ENCODE measurements around the gene MOV10L1. TPM values are rescaled to one million over a fixed set of nuclear protein-coding genes. Genes with fewer than 3 reads are reported as not detected.

MOV10L1 gene
- total RNA-seq, 1 experiment from 2014 or later, result 0.26 TPM

DNA sequence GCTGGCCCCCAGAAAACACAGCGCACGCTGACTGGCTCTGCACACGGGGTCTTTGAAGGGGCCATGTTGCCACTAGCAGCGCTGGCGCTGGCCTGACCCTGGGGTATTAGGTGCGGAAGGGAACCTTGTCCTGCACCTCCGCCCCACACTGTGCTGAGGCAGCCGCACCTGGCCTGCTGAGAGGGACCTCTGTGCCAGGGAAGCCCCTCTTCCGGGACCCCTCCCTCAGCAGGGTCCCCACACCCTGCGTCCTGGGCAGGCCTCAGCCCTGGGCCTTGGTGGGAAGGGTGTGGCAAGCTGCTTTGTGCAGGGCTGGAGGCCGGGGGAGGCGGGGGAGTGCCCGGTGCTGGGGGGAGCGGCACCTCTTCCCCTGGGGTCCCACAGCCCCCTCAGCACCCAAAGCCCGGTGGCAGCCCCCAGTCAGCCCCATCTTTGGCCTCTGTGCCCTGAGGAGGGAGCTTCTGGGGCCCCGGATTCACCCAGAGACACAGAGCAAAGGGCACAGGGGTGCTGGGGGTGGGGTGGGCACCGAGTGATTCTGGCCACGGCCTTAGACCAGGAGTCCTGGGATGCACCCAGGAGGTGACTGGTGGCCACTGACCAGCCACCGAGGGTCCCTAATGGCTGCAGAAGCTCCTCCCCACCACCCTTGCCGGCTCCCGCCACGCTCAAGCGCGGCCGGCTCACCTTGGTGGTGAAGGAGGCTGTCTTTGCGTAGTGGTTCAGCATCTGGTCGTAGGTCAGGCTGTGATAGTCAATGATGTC lies 43.1 kb upstream of the MOV10L1 start:
- Histone ChIP-seq H3K9me2 (replicated peaks; ENCODE audit: low read length) (no peaks in the 10 kb centered on the region), H3F3A (ENCODE audit: low read length, unreplicated experiment) (no peaks in the 10 kb centered on the region), H3K4me3 (ENCODE audit: low read length) (no peak overlapping the region), H3K4me2 (ENCODE audit: low read length) (no peak overlapping the region), H3K79me2 (ENCODE audit: low read length) (no peaks in the 10 kb centered on the region), H3K9ac (ENCODE audit: low read length) (no peak overlapping the region), H3K36me3 (ENCODE audit: low read depth, low read length) (no peaks in the 10 kb centered on the region), H3K4me1 (ENCODE audit: insufficient read depth, low read length) (no peaks in the 10 kb centered on the region), H2AFZ (ENCODE audit: low read length) (no peak overlapping the region), H3K9me3 (ENCODE audit: low read length) (no peaks in the 10 kb centered on the region), H3K27ac (ENCODE audit: low read length) (no peak overlapping the region), H4K20me1 (ENCODE audit: low read length) (no peaks in the 10 kb centered on the region), H3K27me3 (ENCODE audit: low read length) (no peaks in the 10 kb centered on the region)
- POLR2A ChIA-PET (ENCODE audit: unreplicated experiment), result no interaction called here
- intact Hi-C loops (cut with micrococcal nuclease), result no loop called here
- BruUV-seq (replicated peaks), result no TSS peak
- DNase-seq (no peak), ATAC-seq (no peak)
- CTCF ChIA-PET, result no interaction called here
- TF ChIP-seq EZH2 (IDR thresholded peaks at IDR 0.05; ENCODE audit: low read length, unreplicated experiment), result no peak
- no peak for TF ChIP-seq EZH2phosphoT487 (IDR thresholded peaks at IDR 0.05; ENCODE audit: borderline replicate concordance, low read length)

DNA sequence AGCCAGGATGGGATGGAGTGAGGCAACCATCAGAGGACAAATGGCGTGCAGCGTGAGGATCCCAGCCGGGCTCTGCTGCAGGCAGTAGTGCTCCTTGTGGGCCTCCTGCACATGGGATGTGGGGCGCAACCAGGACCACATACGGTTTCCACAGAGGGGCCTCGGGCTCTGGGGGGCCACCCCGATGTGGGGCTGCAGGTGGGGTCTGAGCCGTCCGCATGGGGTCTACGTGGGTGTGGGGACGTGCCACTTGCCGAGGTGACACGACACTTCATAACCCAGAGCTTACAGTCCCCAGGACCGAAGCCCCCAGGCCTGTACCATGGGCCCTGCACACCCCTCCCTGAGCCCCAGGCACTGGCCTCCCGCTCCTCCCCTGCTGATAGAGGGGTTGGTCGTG lies 42.5 kb upstream of the MOV10L1 start:
- H4K20me1 ChIP-seq (ENCODE audit: low read length), result no peaks in the 10 kb centered on the region
- no peaks in the 10 kb centered on the region for H3K27me3 ChIP-seq (ENCODE audit: low read length)
- no peaks in the 10 kb centered on the region for H3K36me3 ChIP-seq (ENCODE audit: low read depth, low read length)
- H2AFZ ChIP-seq (ENCODE audit: low read length), result no peak overlapping the region
- DNase-seq (no peak), ATAC-seq (no peak)
- intact Hi-C loops (cut with micrococcal nuclease), result no loop called here
- POLR2A ChIA-PET (ENCODE audit: unreplicated experiment), result no interaction called here
- H3K79me2 ChIP-seq (ENCODE audit: low read length), result no peaks in the 10 kb centered on the region
- H3K4me3 ChIP-seq (ENCODE audit: low read length), result no peak overlapping the region
- H3K27ac ChIP-seq (ENCODE audit: low read length), result no peak overlapping the region
- no peaks in the 10 kb centered on the region for H3K4me1 ChIP-seq (ENCODE audit: insufficient read depth, low read length)
- H3K9me3 ChIP-seq (ENCODE audit: low read length), result no peaks in the 10 kb centered on the region
- CTCF ChIA-PET, result no interaction called here
- H3F3A ChIP-seq (ENCODE audit: low read length, unreplicated experiment), result no peaks in the 10 kb centered on the region
- no peak overlapping the region for H3K4me2 ChIP-seq (ENCODE audit: low read length)
- H3K9ac ChIP-seq (ENCODE audit: low read length), result no peak overlapping the region
- BruUV-seq (replicated peaks), result no TSS peak
- TF ChIP-seq, protein P1, sequence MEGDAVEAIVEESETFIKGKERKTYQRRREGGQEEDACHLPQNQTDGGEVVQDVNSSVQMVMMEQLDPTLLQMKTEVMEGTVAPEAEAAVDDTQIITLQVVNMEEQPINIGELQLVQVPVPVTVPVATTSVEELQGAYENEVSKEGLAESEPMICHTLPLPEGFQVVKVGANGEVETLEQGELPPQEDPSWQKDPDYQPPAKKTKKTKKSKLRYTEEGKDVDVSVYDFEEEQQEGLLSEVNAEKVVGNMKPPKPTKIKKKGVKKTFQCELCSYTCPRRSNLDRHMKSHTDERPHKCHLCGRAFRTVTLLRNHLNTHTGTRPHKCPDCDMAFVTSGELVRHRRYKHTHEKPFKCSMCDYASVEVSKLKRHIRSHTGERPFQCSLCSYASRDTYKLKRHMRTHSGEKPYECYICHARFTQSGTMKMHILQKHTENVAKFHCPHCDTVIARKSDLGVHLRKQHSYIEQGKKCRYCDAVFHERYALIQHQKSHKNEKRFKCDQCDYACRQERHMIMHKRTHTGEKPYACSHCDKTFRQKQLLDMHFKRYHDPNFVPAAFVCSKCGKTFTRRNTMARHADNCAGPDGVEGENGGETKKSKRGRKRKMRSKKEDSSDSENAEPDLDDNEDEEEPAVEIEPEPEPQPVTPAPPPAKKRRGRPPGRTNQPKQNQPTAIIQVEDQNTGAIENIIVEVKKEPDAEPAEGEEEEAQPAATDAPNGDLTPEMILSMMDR (conservative IDR thresholded peaks at IDR 0.05; ENCODE audit: low read depth, low read length), result no peak
- TF ChIP-seq EZH2phosphoT487 (IDR thresholded peaks at IDR 0.05; ENCODE audit: borderline replicate concordance, low read length) (no peak), EZH2 (IDR thresholded peaks at IDR 0.05; ENCODE audit: low read length, unreplicated experiment) (no peak)
- no peaks in the 10 kb centered on the region for H3K9me2 ChIP-seq (replicated peaks; ENCODE audit: low read length)

DNA sequence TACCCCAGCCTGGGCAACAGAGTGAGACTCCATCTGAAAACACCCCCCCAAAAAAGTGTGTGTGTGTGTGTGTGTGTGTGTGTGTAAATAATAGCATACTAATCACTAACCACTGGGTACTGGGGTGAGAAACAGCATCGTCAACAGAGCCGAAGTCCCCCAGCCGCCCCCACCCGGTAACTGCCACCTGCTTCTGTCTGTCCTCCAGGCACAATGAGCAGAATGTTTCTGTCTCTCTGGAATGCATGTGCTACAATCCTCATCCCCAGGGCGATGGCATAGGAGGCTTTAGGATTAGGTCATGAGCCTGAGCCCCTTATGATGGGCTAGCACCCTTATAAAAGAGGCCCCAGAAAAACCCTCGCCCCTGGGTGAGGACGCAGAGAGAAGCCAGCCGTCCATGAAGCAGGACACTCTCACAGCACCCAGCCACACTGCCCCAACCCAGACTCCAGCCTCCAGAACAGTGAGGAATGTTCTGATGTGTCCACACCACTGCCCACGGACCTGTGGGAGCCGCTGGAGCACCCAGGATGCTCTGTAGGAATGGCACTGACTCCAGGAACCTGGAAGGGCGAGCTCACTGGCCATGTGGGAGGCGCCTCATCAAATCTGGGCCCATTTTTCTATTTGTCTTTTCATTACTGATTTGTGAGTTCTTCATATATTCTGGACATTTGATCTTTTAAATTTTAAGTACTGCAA lies 41.6 kb upstream of the MOV10L1 start:
- CTCF ChIA-PET, result no interaction called here
- POLR2A ChIA-PET (ENCODE audit: unreplicated experiment), result no interaction called here
- H3K36me3 ChIP-seq (ENCODE audit: low read depth, low read length), result no peaks in the 10 kb centered on the region

More for the DNA sequence above, 41.6 kb upstream of the MOV10L1 start:
- Histone ChIP-seq H4K20me1 (ENCODE audit: low read length) (no peaks in the 10 kb centered on the region), H3F3A (ENCODE audit: low read length, unreplicated experiment) (no peaks in the 10 kb centered on the region), H3K9me3 (ENCODE audit: low read length) (no peaks in the 10 kb centered on the region), H3K4me1 (ENCODE audit: insufficient read depth, low read length) (no peaks in the 10 kb centered on the region), H3K9me2 (replicated peaks; ENCODE audit: low read length) (no peaks in the 10 kb centered on the region), H3K9ac (ENCODE audit: low read length) (no peak overlapping the region), H3K4me2 (ENCODE audit: low read length) (no peak overlapping the region), H3K27me3 (ENCODE audit: low read length) (no peaks in the 10 kb centered on the region), H2AFZ (ENCODE audit: low read length) (no peak overlapping the region), H3K27ac (ENCODE audit: low read length) (no peak overlapping the region), H3K4me3 (ENCODE audit: low read length) (no peak overlapping the region), H3K79me2 (ENCODE audit: low read length) (no peaks in the 10 kb centered on the region)
- ATAC-seq (no peak), DNase-seq (no peak)
- no TSS peak for BruUV-seq (replicated peaks)
- intact Hi-C loops (cut with micrococcal nuclease), result no loop called here
- TF ChIP-seq EZH2phosphoT487 (IDR thresholded peaks at IDR 0.05; ENCODE audit: borderline replicate concordance, low read length), result no peak
- TF ChIP-seq EZH2 (IDR thresholded peaks at IDR 0.05; ENCODE audit: low read length, unreplicated experiment), result no peak
- TF ChIP-seq, protein P1 (conservative IDR thresholded peaks at IDR 0.05; ENCODE audit: low read depth, low read length), result no peak
